HG03460 (cell line): ENCODE data around the gene NFIA.

Experiments used
- ATAC-seq: cut with Tn5 transposase; IDR thresholded peaks from one replicate; pipeline ENCODE4 v1.9.1; 2021; ENCODE audit not compliant: unreplicated experiment

Gene NFIA

DNA sequence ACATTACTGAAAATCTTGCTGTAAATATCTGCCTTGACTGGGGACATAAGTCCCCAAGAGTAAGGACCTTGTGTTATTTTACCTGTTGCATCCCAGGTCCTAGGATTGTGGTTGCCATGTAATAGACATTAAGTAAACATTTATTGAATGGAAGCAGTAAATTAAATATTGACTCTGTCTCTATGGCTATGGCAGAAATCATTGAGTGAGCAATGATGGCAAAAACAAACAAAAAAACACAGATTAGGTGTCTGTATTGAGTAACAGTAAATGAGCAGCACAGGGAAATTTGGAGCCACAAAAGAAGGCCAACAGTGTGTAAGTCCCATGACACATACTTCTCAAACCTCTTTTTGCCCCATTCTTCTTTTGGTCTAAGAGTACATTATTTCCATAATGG lies 240.4 kb downstream of the NFIA start:
- no peak for ATAC-seq

GRCh38 chr1:61323681-61324328 lies 241.4 kb downstream of the NFIA start:
- no peak for ATAC-seq

- ATAC-seq: no peak
These were observed 244.4 kb downstream of the NFIA start for GRCh38 chr1:61326713-61327112.

DNA sequence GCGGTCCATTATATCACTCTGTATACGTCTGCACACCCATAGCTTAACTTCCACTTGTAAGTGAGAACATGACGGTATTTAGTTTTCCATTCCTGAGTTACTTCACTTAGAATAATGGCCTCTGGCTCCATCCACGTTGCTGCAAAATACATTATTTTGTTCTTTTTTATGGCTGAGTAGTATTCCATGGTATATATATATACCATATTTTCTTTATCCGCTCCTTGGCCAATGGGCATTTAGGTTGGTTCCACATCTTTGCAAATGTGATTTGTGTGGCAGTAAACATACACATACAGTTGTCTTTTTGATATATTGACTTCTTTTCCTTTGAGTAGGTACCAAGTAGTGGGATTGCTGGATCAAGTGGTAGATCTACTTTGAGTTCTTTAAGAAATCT lies 245.1 kb downstream of the NFIA start:
- no peak for ATAC-seq

DNA sequence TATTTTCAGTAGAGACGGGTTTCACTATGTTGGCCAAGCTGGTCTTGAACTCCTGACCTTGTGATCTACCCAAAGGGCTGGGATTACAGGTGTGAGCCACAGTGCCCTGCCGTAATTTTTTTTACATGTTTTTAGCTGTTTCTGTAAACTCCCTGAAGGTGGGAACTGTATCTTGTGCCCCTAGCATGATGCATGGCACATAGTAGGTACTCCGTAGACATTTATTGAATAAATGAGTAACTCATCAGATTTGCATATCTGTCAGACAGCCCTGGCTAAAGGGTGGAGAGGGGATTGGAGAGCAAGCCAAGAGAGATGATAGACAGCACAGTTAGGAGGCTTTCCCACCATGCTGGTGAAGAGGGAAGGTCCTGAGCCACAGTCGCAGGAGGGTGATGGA lies 247.2 kb downstream of the NFIA start:
- ATAC-seq: no peak

GRCh38 chr1:61330018-61330417 lies 247.7 kb downstream of the NFIA start:
- ATAC-seq: no peak

DNA sequence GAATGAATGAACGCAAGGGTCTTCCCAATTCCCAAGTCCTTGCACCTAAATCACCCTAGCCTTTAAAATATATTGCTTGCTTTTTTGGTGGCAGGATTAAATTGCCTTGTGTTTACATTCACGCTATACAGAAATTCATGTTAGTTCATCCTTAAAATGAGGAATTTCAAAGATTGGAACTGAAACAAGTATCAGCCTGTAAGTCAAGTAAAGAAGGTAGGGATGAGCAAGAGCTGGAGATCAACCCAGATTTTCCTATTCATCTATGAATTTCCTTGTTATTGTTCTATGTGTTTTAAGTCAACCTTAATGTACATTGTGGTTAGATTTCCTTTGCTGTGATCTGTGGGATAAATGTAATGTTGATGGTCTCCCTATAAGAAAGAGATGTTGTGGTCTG lies 248.2 kb downstream of the NFIA start:
- ATAC-seq: no peak

DNA sequence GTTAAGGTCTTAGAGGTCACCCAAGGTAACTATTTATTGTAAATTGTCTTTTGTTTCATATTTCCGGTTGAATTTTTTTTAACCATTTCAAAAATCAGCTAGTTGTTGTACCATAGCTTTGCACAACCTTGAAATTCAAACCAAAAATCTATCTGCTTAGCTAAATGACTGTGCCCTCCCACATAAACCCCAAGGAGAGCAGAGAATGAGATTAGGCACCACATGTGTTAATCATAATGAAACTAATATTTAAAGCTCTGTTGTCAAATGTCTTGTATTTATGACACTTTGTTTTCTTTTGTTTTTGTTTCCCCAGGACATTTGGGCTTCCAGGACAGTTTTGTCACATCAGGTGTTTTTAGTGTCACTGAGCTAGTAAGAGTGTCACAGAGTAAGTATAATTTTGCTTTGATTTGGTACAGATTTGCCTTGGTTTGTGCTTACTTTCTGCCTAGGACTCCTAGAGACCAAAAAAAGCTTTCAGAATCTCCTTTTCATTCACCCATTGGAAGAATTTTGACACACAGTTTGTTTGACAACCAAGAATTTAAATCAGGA lies 249.9 kb downstream of the NFIA start:
- ATAC-seq: peak; percentile 100

GRCh38 chr1:61332796-61333195 lies 250.4 kb downstream of the NFIA start:
- no peak for ATAC-seq

- ATAC-seq: no peak
These were observed 252.6 kb downstream of the NFIA start for GRCh38 chr1:61334718-61335589.

DNA sequence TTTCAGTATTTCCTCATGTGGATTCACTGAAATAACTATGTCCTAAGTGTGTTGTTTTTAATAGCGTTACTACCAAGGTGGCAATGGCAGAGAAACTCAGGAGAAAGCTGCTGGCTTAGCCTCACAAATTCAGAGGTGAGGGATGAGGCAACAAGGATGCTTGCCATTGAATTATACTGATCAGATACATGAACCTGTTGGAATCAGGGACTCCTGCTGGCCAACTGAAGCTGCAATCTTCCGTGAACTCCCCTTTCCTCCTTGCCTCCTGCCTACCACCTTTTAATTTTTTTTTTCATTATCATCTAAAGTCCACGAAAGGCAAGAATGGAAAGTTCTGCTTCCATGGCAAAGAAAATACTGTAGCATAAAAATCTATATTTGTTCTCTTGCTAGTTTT lies 254.7 kb downstream of the NFIA start:
- ATAC-seq: no peak

GRCh38 chr1:61337441-61337951 lies 255.1 kb downstream of the NFIA start:
- ATAC-seq: no peak

DNA sequence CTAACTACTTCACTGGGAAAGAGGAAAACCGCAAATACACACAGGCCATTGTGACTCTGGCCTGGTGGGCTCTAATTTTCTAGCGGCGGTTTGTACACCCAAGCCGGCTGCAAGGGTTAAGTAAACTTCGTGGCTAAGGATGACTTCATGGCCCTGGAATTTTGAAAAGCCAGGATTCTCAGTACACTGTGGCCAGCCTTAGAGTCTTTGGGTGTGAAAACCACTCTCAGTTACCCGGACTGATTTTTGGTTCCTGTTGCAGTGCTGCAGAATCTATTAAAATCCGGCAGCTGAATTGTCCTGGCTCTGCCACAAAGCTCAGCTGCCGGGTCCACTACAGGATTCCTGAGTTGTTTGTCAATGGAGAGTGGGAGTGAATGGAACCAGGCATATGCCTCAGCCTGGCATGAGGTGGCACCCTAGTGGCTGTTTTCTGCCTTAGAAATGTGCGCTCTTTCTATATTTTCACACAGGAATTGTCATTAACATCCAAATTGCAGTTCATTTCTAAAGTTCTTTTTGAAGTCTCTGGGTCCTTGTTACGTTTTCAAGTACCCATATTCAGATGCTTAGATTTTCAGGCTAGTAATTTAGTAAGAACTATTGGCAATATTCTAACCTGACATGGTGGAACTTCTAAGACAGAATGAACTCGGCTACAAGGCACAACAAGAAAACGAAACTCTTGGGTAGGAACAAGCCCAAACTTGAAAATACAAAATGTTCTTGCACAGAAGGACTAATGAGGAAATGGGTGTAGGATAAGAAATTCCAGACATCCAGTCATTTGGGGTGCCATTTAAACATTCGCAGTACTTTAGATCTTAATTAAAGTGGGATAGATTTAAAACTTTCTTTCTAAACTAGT lies 255.9 kb downstream of the NFIA start:
- ATAC-seq: no peak

GRCh38 chr1:61338899-61339298 lies 256.5 kb downstream of the NFIA start:
- no peak for ATAC-seq

DNA sequence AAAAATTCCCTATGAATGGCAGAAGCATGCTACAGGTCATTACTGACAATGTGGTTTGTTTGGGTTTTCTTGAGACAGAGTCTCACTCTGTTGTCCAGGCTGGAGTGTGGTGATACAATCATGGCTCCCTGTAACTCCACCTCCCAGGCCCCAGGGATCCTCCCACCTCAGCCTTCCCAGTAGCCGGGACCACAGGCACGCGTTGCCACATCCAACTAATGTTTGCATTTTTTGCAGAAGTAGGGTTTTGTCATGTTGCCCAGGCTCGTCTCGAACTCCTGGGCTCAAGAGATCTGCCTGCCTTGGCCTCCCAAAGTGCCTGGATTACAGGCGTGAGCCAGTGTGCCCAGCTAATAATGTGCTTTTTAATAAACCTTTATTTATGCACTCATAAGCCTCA lies 259.1 kb downstream of the NFIA start:
- ATAC-seq: no peak

DNA sequence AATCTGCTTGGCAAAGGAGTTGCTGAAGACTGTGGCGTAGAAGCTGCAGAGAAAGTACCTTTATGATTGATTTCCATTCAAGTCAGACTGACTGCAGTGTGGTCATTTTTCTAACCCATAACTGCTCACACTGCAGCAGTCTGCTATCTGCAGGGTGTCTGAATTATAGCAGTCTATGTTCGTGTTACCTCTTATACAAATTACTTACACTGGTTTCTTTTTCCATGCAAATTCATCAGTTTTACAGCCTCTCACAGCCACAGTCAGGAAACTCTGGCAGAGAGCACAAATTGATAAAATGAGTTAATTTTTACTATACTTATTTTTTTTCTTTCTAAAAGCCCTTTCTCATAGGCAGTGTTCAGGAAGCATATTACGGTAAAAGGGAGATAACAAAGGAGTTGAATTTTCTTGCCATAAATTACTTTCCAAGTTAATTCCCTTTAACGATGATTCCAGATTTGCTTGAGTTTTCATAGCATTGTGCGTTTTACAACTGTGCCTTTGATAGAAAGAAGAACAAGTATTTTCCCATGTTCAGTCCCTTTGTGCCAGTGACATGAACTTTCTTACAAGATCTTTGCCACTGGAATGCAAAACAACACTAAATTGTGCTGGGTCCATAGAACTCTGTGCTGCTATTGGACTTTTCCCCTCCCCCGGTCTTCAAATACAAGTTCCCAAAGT lies 261.5 kb downstream of the NFIA start:
- ATAC-seq: no peak

- ATAC-seq: no peak
These were observed 262.3 kb downstream of the NFIA start for GRCh38 chr1:61344696-61345095.

GRCh38 chr1:61348025-61348665 lies 265.8 kb downstream of the NFIA start:
- ATAC-seq: no peak

GRCh38 chr1:61352845-61353435 lies 270.6 kb downstream of the NFIA start:
- ATAC-seq: no peak
